CD4-positive, alpha-beta memory T cell (primary cell): ENCODE measurements around the gene ZNF600. TPM values are rescaled to one million over a fixed set of nuclear protein-coding genes. Genes with fewer than 3 reads are reported as not detected.
A peak's percentile ranks its signal among the peaks of the same experiment; 100 is the strongest.
"Not testable (repeated sequence)": the region's sequence is repeated elsewhere in the genome, so short reads cannot be mapped to it uniquely, and the experiment has no call there.

ENCODE experiments used
- CTCF ChIA-PET: fragments of 350-600 bp; sonication (Branson Sonifier 250); formaldehyde crosslinking; loops from one replicate; lab custom pipeline; 2021; ENCODE audit warnings: inconsistent platforms; ENCODE audit not compliant: partially characterized antibody; lab: Charles Lee
- POLR2A ChIA-PET: fragments of 350-600 bp; sonication (Branson Sonifier 250); formaldehyde crosslinking; loops from one replicate; lab custom pipeline; 2021; ENCODE audit not compliant: partially characterized antibody; lab: Charles Lee
- DNase-seq, 5 donors: peaks; one replicate each; pipeline versions ENCODE4 v3.0.0 to v3.0.0-alpha.2; 2020 to 2022; ENCODE audit warnings: mixed read lengths in 1 of 5
- H3K27ac ChIP-seq: one replicate; pipeline ENCODE4 v1.7.0; 2013; ENCODE audit warnings: low read depth, low read length
- H3K27me3 ChIP-seq: 2 replicates; pipeline ENCODE4 v1.7.0; 2013; ENCODE audit warnings: mild to moderate bottlenecking, low read length, moderate library complexity; ENCODE audit not compliant: insufficient read depth
- H3K36me3 ChIP-seq: 2 replicates; pipeline ENCODE4 v1.7.0; 2013; ENCODE audit warnings: mild to moderate bottlenecking, low read length, moderate library complexity; ENCODE audit not compliant: insufficient read depth
- H3K4me1 ChIP-seq: 2 replicates; pipeline ENCODE4 v1.7.0; 2013; ENCODE audit warnings: mild to moderate bottlenecking, low read length, moderate library complexity; ENCODE audit not compliant: insufficient read depth
- H3K4me3 ChIP-seq, 2 donors: one replicate each; pipeline ENCODE4 v1.7.0; 2013; ENCODE audit warnings: low read length in 2 of 2, mild to moderate bottlenecking in 1 of 2
- H3K9me3 ChIP-seq, 2 donors: one replicate each; pipeline ENCODE4 v1.7.0; 2013; ENCODE audit warnings: low read length in 2 of 2, control low read depth in 1 of 2; ENCODE audit not compliant: control insufficient read depth in 1 of 2
- H3K27ac Mint-ChIP-seq, 7 donors: one replicate each; pipeline ENCODE4 v1.8.0; 2020 to 2021; ENCODE audit warnings: mixed read lengths in 7 of 7, mild to moderate bottlenecking in 6 of 7, inconsistent platforms in 3 of 7, moderate library complexity in 3 of 7
- H3K27me3 Mint-ChIP-seq, 2 donors: one replicate each; pipeline ENCODE4 v1.8.0; 2020 to 2021; ENCODE audit warnings: mixed read lengths in 2 of 2
- H3K36me3 Mint-ChIP-seq, 2 donors: one replicate each; pipeline ENCODE4 v1.8.0; 2020 to 2021; ENCODE audit warnings: mixed read lengths in 2 of 2, inconsistent platforms in 1 of 2, mild to moderate bottlenecking in 1 of 2
- H3K4me1 Mint-ChIP-seq, 4 donors: one replicate each; pipeline ENCODE4 v1.8.0; 2020 to 2021; ENCODE audit warnings: mixed read lengths in 4 of 4, mild to moderate bottlenecking in 1 of 4
- H3K4me3 Mint-ChIP-seq, 8 donors: one replicate each; pipeline ENCODE4 v1.8.0; 2020 to 2021; ENCODE audit warnings: mixed read lengths in 8 of 8, mild to moderate bottlenecking in 7 of 8, moderate library complexity in 6 of 8, inconsistent platforms in 3 of 8
- H3K9me3 Mint-ChIP-seq, 8 donors: one replicate each; pipeline ENCODE4 v1.8.0; 2020 to 2021; ENCODE audit warnings: mixed read lengths in 8 of 8, mild to moderate bottlenecking in 5 of 8, inconsistent platforms in 3 of 8, moderate library complexity in 1 of 8
- intact Hi-C: fragments of 100-400 bp; cut with micrococcal nuclease; formaldehyde crosslinking; loops from one replicate; pipeline ENCODE4 v1.15.1; 2023
- polyA plus RNA-seq, 2 donors: library from polyadenylated mRNA; unstranded; fragments of 300-500 nt; fragmentation: Illumina TruSeq; gene quantifications; one replicate each; pipeline ENCODE4 v1.2.3, GENCODE V29; 2021
- total RNA-seq, 2 experiments: library from RNA; stranded (reverse); gene quantifications; one replicate each; pipeline ENCODE4 v1.2.3, GENCODE V29; 2021

Gene ZNF600
- total and polyA plus RNA-seq, 4 experiments from 2014 or later = 10.9 to 47.8 (median 31.7) TPM

DNA sequence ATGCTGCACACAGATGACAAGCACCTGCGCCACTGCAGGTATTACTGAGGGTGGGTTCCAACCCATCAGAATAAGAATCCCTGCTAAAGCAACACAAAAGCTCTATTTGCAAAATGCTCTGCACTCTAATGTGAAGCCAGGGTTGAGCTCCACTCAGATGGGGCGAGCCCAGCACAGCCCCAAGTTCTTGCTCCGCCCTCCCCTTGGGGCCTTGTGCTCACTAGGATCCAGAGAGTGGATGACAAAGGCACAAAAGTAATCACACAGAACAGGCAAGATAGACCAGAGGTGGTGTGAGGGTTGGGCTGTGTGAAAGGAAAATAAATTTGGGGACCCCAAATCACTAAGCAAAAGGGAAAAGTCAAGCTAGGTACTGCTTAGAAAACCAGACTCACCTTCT, 43.5 kb downstream of the ZNF600 start:
- H3K27me3 ChIP-seq = no peaks in the 10 kb centered on the region
- CTCF ChIA-PET = no interaction called here
- no peaks in the 10 kb centered on the region for H3K36me3 Mint-ChIP-seq
- H3K4me1 ChIP-seq = peaks cover 9% of the 10 kb centered on the region
- peak overlapping the region in 5 of 7 donors; percentile 19 to 72 (median 25) for H3K27ac Mint-ChIP-seq
- H3K4me1 Mint-ChIP-seq = peaks cover 7 to 48% (median 23%) of the 10 kb centered on the region in 4 donors
- POLR2A ChIA-PET = no interaction called here
- H3K27ac ChIP-seq = no peak overlapping the region
- DNase-seq = no peak
- H3K36me3 ChIP-seq = no peaks in the 10 kb centered on the region
- intact Hi-C loops = no loop called here
- peak overlapping the region in 1 of 8 donors; percentile 2 for H3K4me3 Mint-ChIP-seq
- peaks cover 0 to 3% (median 0%) of the 10 kb centered on the region in 8 donors for H3K9me3 Mint-ChIP-seq
- no peak overlapping the region for H3K4me3 ChIP-seq
- no peaks in the 10 kb centered on the region for H3K27me3 Mint-ChIP-seq
- H3K9me3 ChIP-seq = no peaks in the 10 kb centered on the region

- Mint-ChIP-seq H3K4me1 (peaks cover 7 to 48% (median 23%) of the 10 kb centered on the region in 4 donors), H3K27me3 (no peaks in the 10 kb centered on the region), H3K27ac (peak overlapping the region; percentile 11 to 89 (median 37)), H3K4me3 (peak overlapping the region in 3 of 8 donors; percentile 2 to 63 (median 55)), H3K9me3 (peaks cover 0 to 3% (median 0%) of the 10 kb centered on the region in 8 donors), H3K36me3 (no peaks in the 10 kb centered on the region)
- Histone ChIP-seq H3K27ac (no peak overlapping the region), H3K4me3 (no peak overlapping the region), H3K27me3 (no peaks in the 10 kb centered on the region), H3K4me1 (peaks cover 9% of the 10 kb centered on the region), H3K36me3 (no peaks in the 10 kb centered on the region), H3K9me3 (no peaks in the 10 kb centered on the region)
- intact Hi-C loops = no loop called here
- POLR2A ChIA-PET = no interaction called here
- DNase-seq = no peak
- CTCF ChIA-PET = no interaction called here
Observed at GRCh38 chr19:52742516-52742915, 44.1 kb downstream of the ZNF600 start.

- intact Hi-C loops = no loop called here
- Histone ChIP-seq H3K4me1 (peaks cover 9% of the 10 kb centered on the region), H3K27me3 (no peaks in the 10 kb centered on the region), H3K27ac (no peak overlapping the region), H3K9me3 (no peaks in the 10 kb centered on the region), H3K36me3 (no peaks in the 10 kb centered on the region), H3K4me3 (no peak overlapping the region)
- no peak for DNase-seq
- peak overlapping the region in 5 of 7 donors; percentile 7 to 89 (median 53) for H3K27ac Mint-ChIP-seq
- ChIA-PET CTCF (no interaction called here), POLR2A (no interaction called here)
- H3K9me3 Mint-ChIP-seq = peaks cover 0 to 3% (median 0%) of the 10 kb centered on the region in 8 donors
- H3K4me3 Mint-ChIP-seq = peak overlapping the region in 2 of 8 donors; percentile 17 to 55
- H3K4me1 Mint-ChIP-seq = peaks cover 7 to 48% (median 24%) of the 10 kb centered on the region in 4 donors
- H3K27me3 Mint-ChIP-seq = no peaks in the 10 kb centered on the region
- H3K36me3 Mint-ChIP-seq = no peaks in the 10 kb centered on the region
Observed at GRCh38 chr19:52741951-52742485, 44.6 kb downstream of the ZNF600 start.

DNA sequence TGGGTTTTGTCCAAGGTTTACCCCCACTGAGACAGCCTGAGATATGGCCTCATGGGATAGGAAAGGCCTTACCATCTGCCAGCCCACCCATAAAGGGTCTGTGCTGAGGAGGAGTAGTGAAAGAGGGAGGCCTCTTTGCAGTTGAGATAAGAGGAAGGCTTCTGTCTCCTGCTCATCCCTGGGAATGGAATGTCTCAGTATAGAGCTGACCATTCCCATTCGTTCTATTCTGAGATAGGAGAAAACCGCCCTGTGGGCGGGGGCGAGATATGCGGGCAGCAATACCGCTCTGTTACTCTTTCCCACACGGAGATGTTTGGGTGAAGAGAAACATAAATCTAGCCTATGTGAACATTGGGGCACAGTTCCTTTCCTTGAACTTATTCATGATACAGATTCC, 45.2 kb downstream of the ZNF600 start:
- H3K27ac ChIP-seq, H3K27me3 Mint-ChIP-seq, H3K36me3 Mint-ChIP-seq, POLR2A ChIA-PET, H3K4me1 ChIP-seq, DNase-seq, H3K36me3 ChIP-seq, CTCF ChIA-PET, H3K9me3 Mint-ChIP-seq, intact Hi-C loops, H3K9me3 ChIP-seq, H3K4me3 ChIP-seq, H3K27me3 ChIP-seq, H3K27ac Mint-ChIP-seq, H3K4me3 Mint-ChIP-seq: not testable (repeated sequence)
- peaks cover 7 to 45% (median 23%) of the 10 kb centered on the region in 4 donors for H3K4me1 Mint-ChIP-seq

GRCh38 chr19:52739576-52739975, 47.0 kb downstream of the ZNF600 start:
- intact Hi-C loops = no loop called here
- peaks cover 0 to 5% of the 10 kb centered on the region in 2 donors for H3K36me3 Mint-ChIP-seq
- H3K4me1 Mint-ChIP-seq = peaks cover 11 to 48% (median 26%) of the 10 kb centered on the region in 4 donors
- H3K36me3 ChIP-seq = no peaks in the 10 kb centered on the region
- no peak overlapping the region for H3K4me3 ChIP-seq
- H3K4me1 ChIP-seq = peaks cover 18% of the 10 kb centered on the region
- ChIA-PET CTCF (no interaction called here), POLR2A (no interaction called here)
- H3K27me3 ChIP-seq = no peaks in the 10 kb centered on the region
- H3K27ac Mint-ChIP-seq = no peak overlapping the region
- no peaks in the 10 kb centered on the region for H3K9me3 ChIP-seq
- peaks cover 0 to 3% (median 0%) of the 10 kb centered on the region in 8 donors for H3K9me3 Mint-ChIP-seq
- H3K27me3 Mint-ChIP-seq = no peaks in the 10 kb centered on the region
- no peak for DNase-seq
- H3K4me3 Mint-ChIP-seq = no peak overlapping the region
- no peak overlapping the region for H3K27ac ChIP-seq

DNA sequence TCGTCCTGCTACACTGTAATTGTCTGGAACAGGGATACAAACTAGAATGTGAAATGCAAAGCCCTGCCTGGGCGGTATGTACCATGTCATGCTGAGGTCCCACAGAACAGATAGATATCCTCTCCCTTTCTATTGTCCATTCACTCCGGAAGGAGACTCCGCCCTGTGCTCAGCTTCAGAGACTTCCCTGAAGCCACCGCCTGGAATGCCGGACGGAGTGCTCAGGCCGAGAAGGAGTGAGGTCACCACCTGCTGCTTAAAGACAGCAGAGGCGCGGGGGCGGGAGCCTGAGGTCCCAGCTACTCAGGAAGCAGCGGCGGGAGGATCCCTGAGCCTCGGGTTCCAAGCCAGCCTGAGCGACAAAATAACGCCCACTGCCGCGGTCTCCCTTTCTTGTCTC, 50.9 kb downstream of the ZNF600 start:
- H3K4me1 ChIP-seq = peaks cover 22% of the 10 kb centered on the region
- H3K4me3 ChIP-seq = no peak overlapping the region
- no peaks in the 10 kb centered on the region for H3K9me3 ChIP-seq
- peaks cover 17 to 41% (median 25%) of the 10 kb centered on the region in 4 donors for H3K4me1 Mint-ChIP-seq
- no peaks in the 10 kb centered on the region for H3K27me3 ChIP-seq
- no peaks in the 10 kb centered on the region for H3K27me3 Mint-ChIP-seq
- H3K4me3 Mint-ChIP-seq = peak overlapping the region in 7 of 8 donors; percentile 57 to 97 (median 93)
- H3K36me3 Mint-ChIP-seq = peaks cover 0 to 11% of the 10 kb centered on the region in 2 donors
- intact Hi-C loops = loop anchor here (1.0 kb wide), 6 partner anchors 13 to 458 kb away; partner anchors contain the start of genes ZNF665, ZNF701, ZNF808 and ZNF83
- H3K36me3 ChIP-seq = no peaks in the 10 kb centered on the region
- CTCF ChIA-PET = interaction anchor here (0.8 kb wide), 1 partner anchor 225 kb away, joined by 4 read pairs; no protein-coding TSS in a partner anchor
- peaks cover 0 to 3% (median 0%) of the 10 kb centered on the region in 8 donors for H3K9me3 Mint-ChIP-seq
- POLR2A ChIA-PET = interaction anchor here (1.2 to 1.5 kb wide), 2 partner anchors 28 to 366 kb away, joined by 3 to 4 read pairs; partner anchors contain the start of gene ZNF880
- H3K27ac ChIP-seq = peak overlapping the region; percentile 80
- no peak for DNase-seq
- peak overlapping the region; percentile 94 to 98 (median 97) for H3K27ac Mint-ChIP-seq

DNA sequence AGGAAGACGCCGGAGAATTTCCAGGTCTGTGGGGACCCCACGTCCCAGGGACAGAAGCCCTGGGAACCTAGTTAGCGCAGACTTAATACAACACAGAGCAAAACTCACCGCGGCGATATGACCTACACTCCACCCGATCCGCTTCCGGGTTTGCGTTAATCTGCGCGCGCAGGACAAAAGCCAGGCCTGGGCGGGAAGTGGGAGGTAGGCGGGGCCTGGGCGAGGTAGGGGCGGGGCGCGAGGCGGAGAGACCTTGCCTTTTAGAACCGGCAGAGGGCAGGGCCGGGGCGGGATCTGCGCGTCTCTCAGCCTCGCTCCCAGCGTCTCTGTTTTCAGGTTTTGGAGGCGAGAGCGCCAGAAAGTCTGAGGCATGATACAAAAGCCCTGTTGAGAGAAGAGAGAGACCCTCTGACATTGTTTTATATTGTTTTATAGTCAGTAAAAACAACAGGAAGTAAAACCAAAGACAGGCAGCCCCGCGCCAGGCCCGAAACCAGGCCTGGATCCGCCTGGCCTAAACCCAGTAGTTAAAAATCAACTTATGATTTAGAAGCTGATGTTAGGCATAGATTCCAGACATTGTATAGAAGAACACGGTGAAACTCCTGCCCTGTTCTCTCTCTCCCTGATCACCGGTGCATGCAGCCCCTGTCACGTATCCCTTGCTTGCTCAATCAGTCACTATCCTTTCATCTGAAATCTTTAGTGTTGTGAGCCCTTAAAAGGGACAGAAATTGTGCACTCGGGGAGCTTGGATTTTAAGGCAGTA, 51.5 kb downstream of the ZNF600 start, which contains the start of gene ZNF611:
Gene ZNF611, minus strand, starts transcription at position 152 of the 769 bp plus-strand sequence. CDS start 19,150 bp downstream, outside the sequence.
- intact Hi-C loops = loop anchor here (1.0 kb wide), 7 partner anchors 13 to 785 kb away; partner anchors contain the start of genes ZNF665, ZNF701, ZNF808 and ZNF83
- ChIA-PET CTCF (interaction anchor here (0.8 kb wide), 1 partner anchor 225 kb away, joined by 4 read pairs; no protein-coding TSS in a partner anchor), POLR2A (interaction anchor here (1.2 to 1.5 kb wide), 2 partner anchors 29 to 365 kb away, joined by 3 to 4 read pairs; partner anchors contain the start of gene ZNF880)
- Histone ChIP-seq H3K27me3 (no peaks in the 10 kb centered on the region), H3K4me3 (peak within 1 kb of the TSS; percentile 94 to 98), H3K36me3 (no peaks in the 10 kb centered on the region), H3K9me3 (no peaks in the 10 kb centered on the region), H3K4me1 (peaks cover 22% of the 10 kb centered on the region), H3K27ac (peak within 1 kb of the TSS; percentile 80)
- no peaks in the 10 kb centered on the region for H3K9me3 Mint-ChIP-seq
- DNase-seq = peak; percentile 98 to 99 (median 98)
- peak within 1 kb of the TSS; percentile 90 to 97 (median 94) for H3K4me3 Mint-ChIP-seq
- H3K27me3 Mint-ChIP-seq = no peaks in the 10 kb centered on the region
- H3K4me1 Mint-ChIP-seq = peaks cover 17 to 34% (median 25%) of the 10 kb centered on the region in 4 donors
- peaks cover 0 to 11% of the 10 kb centered on the region in 2 donors for H3K36me3 Mint-ChIP-seq
- peak within 1 kb of the TSS; percentile 94 to 98 (median 97) for H3K27ac Mint-ChIP-seq
